Measurements from ENCODE around the gene VKORC1.

The VKORC1 gene

GRCh38 chr16:31061126-31061812, 33.3 kb downstream of the VKORC1 start:
- no peak overlapping the region for H3K27ac ChIP-seq
- H3K36me3 ChIP-seq (replicated peaks): peaks cover 31% of the 10 kb centered on the region
- no peaks in the 10 kb centered on the region for H3K27me3 ChIP-seq (replicated peaks)
- no peak for TF ChIP-seq CTCF (IDR thresholded peaks at IDR 0.05; ENCODE audit: low read depth, low read length, missing control alignments)
- DNase-seq: no peak
- in situ Hi-C loops (cut with HindIII; ENCODE audit: low pct_ligation_motif_present, low sequenced_read_pairs): no loop called here
- no peak overlapping the region for H3K4me3 ChIP-seq (ENCODE audit: low read depth, low read length)

GRCh38 chr16:31055613-31056012, 39.0 kb downstream of the VKORC1 start:
- TF ChIP-seq CTCF (IDR thresholded peaks at IDR 0.05; ENCODE audit: low read depth, low read length, missing control alignments): no peak
- Histone ChIP-seq H3K27me3 (replicated peaks) (no peaks in the 10 kb centered on the region), H3K36me3 (replicated peaks) (peaks cover 7% of the 10 kb centered on the region), H3K4me3 (ENCODE audit: low read depth, low read length) (no peak overlapping the region), H3K27ac (no peak overlapping the region)
- DNase-seq: no peak
- in situ Hi-C loops (cut with HindIII; ENCODE audit: low pct_ligation_motif_present, low sequenced_read_pairs): no loop called here

- H3K27ac ChIP-seq: peak overlapping the region; percentile 62
These were observed 42.5 kb downstream of the VKORC1 start for GRCh38 chr16:31052114-31052513.

GRCh38 chr16:31050280-31051030, 44.1 kb downstream of the VKORC1 start:
- H3K4me3 ChIP-seq (ENCODE audit: low read depth, low read length): no peak overlapping the region
- H3K27me3 ChIP-seq (replicated peaks): no peaks in the 10 kb centered on the region
- in situ Hi-C loops (cut with HindIII; ENCODE audit: low pct_ligation_motif_present, low sequenced_read_pairs): no loop called here
- TF ChIP-seq CTCF (IDR thresholded peaks at IDR 0.05; ENCODE audit: low read depth, low read length, missing control alignments): no peak
- no peaks in the 10 kb centered on the region for H3K36me3 ChIP-seq (replicated peaks)
- no peak for DNase-seq
- H3K27ac ChIP-seq: no peak overlapping the region

More at GRCh38 chr16:31052114-31052513, 42.5 kb downstream of the VKORC1 start:
- Histone ChIP-seq H3K4me3 (ENCODE audit: low read depth, low read length) (no peak overlapping the region), H3K36me3 (replicated peaks) (no peaks in the 10 kb centered on the region), H3K27me3 (replicated peaks) (no peaks in the 10 kb centered on the region)
- in situ Hi-C loops (cut with HindIII; ENCODE audit: low pct_ligation_motif_present, low sequenced_read_pairs): no loop called here
- TF ChIP-seq CTCF (IDR thresholded peaks at IDR 0.05; ENCODE audit: low read depth, low read length, missing control alignments): no peak
- DNase-seq: peak; percentile 93

- H3K36me3 ChIP-seq (replicated peaks): peaks cover 20% of the 10 kb centered on the region
- in situ Hi-C loops (cut with HindIII; ENCODE audit: low pct_ligation_motif_present, low sequenced_read_pairs): no loop called here
- H3K4me3 ChIP-seq (ENCODE audit: low read depth, low read length): no peak overlapping the region
- TF ChIP-seq CTCF (IDR thresholded peaks at IDR 0.05; ENCODE audit: low read depth, low read length, missing control alignments): no peak
- no peak for DNase-seq
- H3K27ac ChIP-seq: no peak overlapping the region
- H3K27me3 ChIP-seq (replicated peaks): no peaks in the 10 kb centered on the region
These were observed 50.6 kb downstream of the VKORC1 start for GRCh38 chr16:31043898-31044481.
